HL-60 (cell line): ENCODE data around the gene KRTAP5-2.

Experiments used
- DNase-seq, 2 experiments: peaks; one replicate each; pipeline ENCODE4 v3.0.0-alpha.2; 2010 to 2020; ENCODE audit warnings: low read depth in 1 of 2, low spot score in 1 of 2
- H3K27ac ChIP-seq: fragments of 250-450 bp; sonication (Bioruptor Pico); replicated peaks from 2 replicates; pipeline ENCODE4 v1.5.1; 2020; ENCODE audit warnings: mild to moderate bottlenecking, moderate library complexity
- H3K27me3 ChIP-seq: fragments of 250-450 bp; sonication (Bioruptor Pico); 2 replicates; pipeline ENCODE4 v1.5.1; 2021; ENCODE audit warnings: mild to moderate bottlenecking, moderate library complexity; ENCODE audit not compliant: insufficient read depth, poor library complexity, severe bottlenecking
- H3K4me3 ChIP-seq: replicated peaks from 2 replicates; pipeline ENCODE4 v1.5.1; 2011; ENCODE audit warnings: mild to moderate bottlenecking, control low read depth, low read length; ENCODE audit not compliant: insufficient read depth
- CTCF ChIP-seq: IDR thresholded peaks from one replicate; pipeline ENCODE4 v1.5.1; 2011; ENCODE audit warnings: low read length, control low read depth, inconsistent platforms; ENCODE audit not compliant: insufficient read depth
- GABPA ChIP-seq: IDR thresholded peaks from 2 replicates; pipeline ENCODE4 v1.6.1; 2012; ENCODE audit warnings: low read depth
- POLR2AphosphoS5 ChIP-seq: IDR thresholded peaks from 2 replicates; pipeline ENCODE4 v1.6.1; 2012; ENCODE audit warnings: low read depth
- REST ChIP-seq: IDR thresholded peaks from 2 replicates; pipeline ENCODE4 v1.6.1; 2012; ENCODE audit warnings: low read depth; ENCODE audit not compliant: insufficient replicate concordance
- SPI1 ChIP-seq: IDR thresholded peaks from 2 replicates; pipeline ENCODE4 v1.6.1; 2012; ENCODE audit warnings: low read depth, mild to moderate bottlenecking, borderline replicate concordance

Gene KRTAP5-2

GRCh38 chr11:1563149-1563638 is 34.9 kb downstream of the KRTAP5-2 start:
- no peak for TF ChIP-seq REST
- TF ChIP-seq CTCF = no peak
- TF ChIP-seq GABPA = no peak
- TF ChIP-seq SPI1 = no peak
- no peak for TF ChIP-seq POLR2AphosphoS5
- peaks cover 26% of the 10 kb centered on the region for H3K27me3 ChIP-seq
- no peak for DNase-seq
- no peak overlapping the region for H3K4me3 ChIP-seq
- H3K27ac ChIP-seq = no peak overlapping the region

- TF ChIP-seq GABPA (no peak), POLR2AphosphoS5 (no peak)
- Histone ChIP-seq H3K4me3 (no peak overlapping the region), H3K27ac (no peak overlapping the region), H3K27me3 (peaks cover 29% of the 10 kb centered on the region)
- DNase-seq = no peak
These were observed 35.5 kb downstream of the KRTAP5-2 start for GRCh38 chr11:1562469-1563148.

GRCh38 chr11:1561955-1562354 is 36.1 kb downstream of the KRTAP5-2 start:
- Histone ChIP-seq H3K27ac (no peak overlapping the region), H3K27me3 (peaks cover 30% of the 10 kb centered on the region), H3K4me3 (no peak overlapping the region)
- TF ChIP-seq REST = no peak
- TF ChIP-seq POLR2AphosphoS5 = no peak
- TF ChIP-seq CTCF = no peak
- TF ChIP-seq SPI1 = no peak
- no peak for TF ChIP-seq GABPA
- DNase-seq = no peak

- no peak overlapping the region for H3K4me3 ChIP-seq
- peaks cover 31% of the 10 kb centered on the region for H3K27me3 ChIP-seq
- H3K27ac ChIP-seq = no peak overlapping the region
- no peak for DNase-seq
- TF ChIP-seq CTCF = no peak
- no peak for TF ChIP-seq SPI1
- TF ChIP-seq GABPA = no peak
- TF ChIP-seq POLR2AphosphoS5 = no peak
- TF ChIP-seq REST = no peak
These were observed 36.8 kb downstream of the KRTAP5-2 start for GRCh38 chr11:1561266-1561665.
